Measurements from ENCODE around the gene STK32B. TPM values are rescaled to one million over a fixed set of nuclear protein-coding genes. Genes with fewer than 3 reads are reported as not detected.

STK32B gene
- polyA plus RNA-seq, 1 of the 3 experiments (the other 2 are of a cell fraction) = 0.20 TPM

DNA sequence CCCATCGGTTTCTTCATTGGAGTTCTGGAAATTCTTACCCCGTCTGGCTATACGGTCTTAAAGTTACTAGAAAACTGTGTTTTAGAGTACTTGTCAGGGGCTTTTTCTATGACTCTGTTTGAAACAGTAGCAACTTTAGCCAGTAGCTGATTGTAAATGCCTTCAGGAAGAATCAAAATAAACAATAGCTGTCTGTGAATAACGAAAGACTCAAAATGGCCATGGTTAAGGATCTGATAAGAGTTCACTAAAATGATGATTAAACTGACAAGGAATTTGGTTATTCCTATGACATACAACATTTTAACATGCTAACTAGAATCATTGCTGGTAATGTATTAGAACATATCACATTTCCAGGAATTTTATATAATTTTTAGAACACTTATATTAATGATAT lies 466.1 kb downstream of the STK32B start:
- no peak for DNase-seq
- Histone ChIP-seq H3K4me3 (ENCODE audit: low read depth in 2 of 2, low read length in 1 of 2) (no peak overlapping the region), H3K27ac (ENCODE audit: low read depth in 2 of 2, low read length in 1 of 2) (no peak overlapping the region), H3K36me3 (replicated peaks in 1 of 2; ENCODE audit: control insufficient read depth in 1 of 2, insufficient read depth in 2 of 2, low read length in 1 of 2) (no peaks in the 10 kb centered on the region), H3K9me2 (no peaks in the 10 kb centered on the region), H3F3A (replicated peaks; ENCODE audit: insufficient read depth) (no peaks in the 10 kb centered on the region), H3K9ac (no peak overlapping the region), H2AFZ (ENCODE audit: low read depth) (no peak overlapping the region), H4K20me1 (ENCODE audit: insufficient read depth) (no peaks in the 10 kb centered on the region), H3K4me1 (ENCODE audit: control insufficient read depth in 1 of 2, insufficient read depth in 2 of 2, low read depth in 1 of 2, low read length in 1 of 2) (no peaks in the 10 kb centered on the region), H3K79me2 (ENCODE audit: insufficient read depth) (no peaks in the 10 kb centered on the region), H3K27me3 (ENCODE audit: insufficient read depth) (no peaks in the 10 kb centered on the region), H3K4me2 (no peak overlapping the region), H3K9me3 (no peaks in the 10 kb centered on the region)
- ChIA-PET CTCF (no interaction called here), POLR2A (no interaction called here)
- WGBS (ENCODE audit: low lambda C conversion rate) = 46% methylated on average over 4 of the region's 4 CpGs
- TF ChIP-seq GABPA (IDR thresholded peaks at IDR 0.05; ENCODE audit: low read depth) = no peak
- TF ChIP-seq RAD21 (IDR thresholded peaks at IDR 0.05; ENCODE audit: low read length) = no peak
- no peak for TF ChIP-seq TAF1 (IDR thresholded peaks at IDR 0.05; ENCODE audit: borderline replicate concordance, low read depth, low read length)
- no peak for TF ChIP-seq RXRA (IDR thresholded peaks at IDR 0.05; ENCODE audit: borderline replicate concordance, low read depth)
- TF ChIP-seq MXI1 (IDR thresholded peaks at IDR 0.05; ENCODE audit: low read depth, low read length) = no peak
- TF ChIP-seq SIN3A (IDR thresholded peaks at IDR 0.05; ENCODE audit: borderline replicate concordance, low read depth, low read length) = no peak
- no peak for TF ChIP-seq TCF12 (IDR thresholded peaks at IDR 0.05)
- TF ChIP-seq EZH2phosphoT487 (IDR thresholded peaks at IDR 0.05; ENCODE audit: borderline replicate concordance, low read depth) = no peak

DNA sequence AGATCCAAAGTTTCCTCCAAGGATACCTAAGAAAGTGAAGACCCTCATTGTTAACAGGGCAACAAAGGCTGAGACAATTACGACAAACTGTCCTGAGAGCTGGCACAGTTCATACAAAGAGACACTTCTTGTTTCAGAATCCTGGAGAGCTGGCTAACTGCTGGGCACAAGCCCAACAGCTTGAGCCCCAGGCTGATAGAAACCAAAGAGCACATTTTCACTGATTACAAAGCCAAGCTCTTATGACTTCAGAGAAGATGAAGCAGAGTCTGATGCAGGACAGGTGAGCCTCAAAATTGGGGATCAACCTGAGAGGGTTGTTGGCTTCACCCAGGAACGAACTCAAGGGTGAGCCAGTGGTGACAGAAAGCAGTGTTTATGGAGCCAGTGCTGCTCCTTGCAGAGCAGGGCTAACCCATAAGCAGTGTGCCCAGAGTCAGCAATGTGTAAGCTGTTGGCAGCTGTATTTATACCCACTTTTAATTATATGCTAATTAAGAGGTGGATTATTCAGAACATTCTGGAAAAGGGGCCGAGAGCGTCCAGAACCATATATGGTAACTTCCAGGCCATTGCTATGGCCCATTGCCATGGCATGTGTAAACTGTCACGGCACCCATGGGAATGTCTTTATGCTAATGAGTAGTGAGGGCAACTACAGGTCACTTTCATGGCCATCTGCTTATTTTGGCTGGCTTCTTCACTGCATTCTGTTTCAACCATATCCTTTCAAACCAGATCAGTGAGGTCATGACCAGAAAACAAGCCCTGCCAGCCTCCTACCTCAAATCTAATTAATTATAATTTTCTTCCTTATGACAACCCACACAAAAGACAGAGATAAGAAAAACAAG lies 473.4 kb downstream of the STK32B start:
- no peak overlapping the region for H2AFZ ChIP-seq (ENCODE audit: low read depth)
- H3K9ac ChIP-seq = no peak overlapping the region
- H3F3A ChIP-seq (replicated peaks; ENCODE audit: insufficient read depth) = no peaks in the 10 kb centered on the region
- peaks cover 0 to 30% of the 10 kb centered on the region in 2 experiments; a peak in 1 of 4 replicates for H3K4me1 ChIP-seq (ENCODE audit: control insufficient read depth in 1 of 2, insufficient read depth in 2 of 2, low read depth in 1 of 2, low read length in 1 of 2)
- H3K9me3 ChIP-seq = no peaks in the 10 kb centered on the region
- POLR2A ChIA-PET = no interaction called here
- 7% methylated on average over 5 of the region's 5 CpGs for WGBS (ENCODE audit: low lambda C conversion rate)
- H3K27ac ChIP-seq (ENCODE audit: low read depth in 2 of 2, low read length in 1 of 2) = peak overlapping the region in 1 of 2 experiments; percentile 83; a peak in 1 of 4 replicates
- H3K79me2 ChIP-seq (ENCODE audit: insufficient read depth) = no peaks in the 10 kb centered on the region
- H3K4me3 ChIP-seq (ENCODE audit: low read depth in 2 of 2, low read length in 1 of 2) = no peak overlapping the region
- H3K9me2 ChIP-seq = no peaks in the 10 kb centered on the region
- peak; percentile 32 for DNase-seq
- no peaks in the 10 kb centered on the region for H3K36me3 ChIP-seq (replicated peaks in 1 of 2; ENCODE audit: control insufficient read depth in 1 of 2, insufficient read depth in 2 of 2, low read length in 1 of 2)
- H4K20me1 ChIP-seq (ENCODE audit: insufficient read depth) = no peaks in the 10 kb centered on the region
- H3K27me3 ChIP-seq (ENCODE audit: insufficient read depth) = no peaks in the 10 kb centered on the region
- CTCF ChIA-PET = no interaction called here
- H3K4me2 ChIP-seq = no peak overlapping the region
- TF ChIP-seq, protein P1, sequence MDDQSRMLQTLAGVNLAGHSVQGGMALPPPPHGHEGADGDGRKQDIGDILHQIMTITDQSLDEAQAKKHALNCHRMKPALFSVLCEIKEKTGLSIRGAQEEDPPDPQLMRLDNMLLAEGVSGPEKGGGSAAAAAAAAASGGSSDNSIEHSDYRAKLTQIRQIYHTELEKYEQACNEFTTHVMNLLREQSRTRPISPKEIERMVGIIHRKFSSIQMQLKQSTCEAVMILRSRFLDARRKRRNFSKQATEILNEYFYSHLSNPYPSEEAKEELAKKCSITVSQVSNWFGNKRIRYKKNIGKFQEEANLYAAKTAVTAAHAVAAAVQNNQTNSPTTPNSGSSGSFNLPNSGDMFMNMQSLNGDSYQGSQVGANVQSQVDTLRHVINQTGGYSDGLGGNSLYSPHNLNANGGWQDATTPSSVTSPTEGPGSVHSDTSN (IDR thresholded peaks at IDR 0.05) = no peak
- TF ChIP-seq YY1 (IDR thresholded peaks at IDR 0.05; ENCODE audit: low read depth) (no peak), FOXJ3 (CRISPR knock-in tag; IDR thresholded peaks at IDR 0.05) (no peak), RXRA (IDR thresholded peaks at IDR 0.05; ENCODE audit: borderline replicate concordance, low read depth) (no peak), EP300 (IDR thresholded peaks at IDR 0.05; ENCODE audit: borderline replicate concordance in 1 of 2, low read depth in 1 of 2, low read length in 1 of 2) (peak in 1 of 2 experiments; percentile 77; a peak in 1 of 4 replicates), RCOR1 (IDR thresholded peaks at IDR 0.05; ENCODE audit: low read length) (peak; percentile 58; the same call in 1 of the 2 replicates), TAF1 (IDR thresholded peaks at IDR 0.05; ENCODE audit: borderline replicate concordance, low read depth, low read length) (no peak), NRF1 (IDR thresholded peaks at IDR 0.05; ENCODE audit: low read depth, low read length) (no peak), CHD2 (IDR thresholded peaks at IDR 0.05; ENCODE audit: low read length, partially characterized antibody) (no peak), RFX5 (IDR thresholded peaks at IDR 0.05; ENCODE audit: low read length) (no peak), GATA2 (CRISPR knock-in tag; IDR thresholded peaks at IDR 0.05) (peak; percentile 33; the same call in 1 of the 2 replicates), RAD21 (IDR thresholded peaks at IDR 0.05; ENCODE audit: low read length) (peak; percentile 5; the same call in 1 of the 2 replicates), TCF12 (IDR thresholded peaks at IDR 0.05) (no peak), FOXM1 (IDR thresholded peaks at IDR 0.05; ENCODE audit: low read depth) (no peak), SMC3 (IDR thresholded peaks at IDR 0.05; ENCODE audit: low read depth, low read length) (no peak)
- TF ChIP-seq, protein P2, sequence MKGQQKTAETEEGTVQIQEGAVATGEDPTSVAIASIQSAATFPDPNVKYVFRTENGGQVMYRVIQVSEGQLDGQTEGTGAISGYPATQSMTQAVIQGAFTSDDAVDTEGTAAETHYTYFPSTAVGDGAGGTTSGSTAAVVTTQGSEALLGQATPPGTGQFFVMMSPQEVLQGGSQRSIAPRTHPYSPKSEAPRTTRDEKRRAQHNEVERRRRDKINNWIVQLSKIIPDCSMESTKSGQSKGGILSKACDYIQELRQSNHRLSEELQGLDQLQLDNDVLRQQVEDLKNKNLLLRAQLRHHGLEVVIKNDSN (IDR thresholded peaks at IDR 0.05; ENCODE audit: borderline replicate concordance, low read depth) = no peak
- TF ChIP-seq, protein P3, sequence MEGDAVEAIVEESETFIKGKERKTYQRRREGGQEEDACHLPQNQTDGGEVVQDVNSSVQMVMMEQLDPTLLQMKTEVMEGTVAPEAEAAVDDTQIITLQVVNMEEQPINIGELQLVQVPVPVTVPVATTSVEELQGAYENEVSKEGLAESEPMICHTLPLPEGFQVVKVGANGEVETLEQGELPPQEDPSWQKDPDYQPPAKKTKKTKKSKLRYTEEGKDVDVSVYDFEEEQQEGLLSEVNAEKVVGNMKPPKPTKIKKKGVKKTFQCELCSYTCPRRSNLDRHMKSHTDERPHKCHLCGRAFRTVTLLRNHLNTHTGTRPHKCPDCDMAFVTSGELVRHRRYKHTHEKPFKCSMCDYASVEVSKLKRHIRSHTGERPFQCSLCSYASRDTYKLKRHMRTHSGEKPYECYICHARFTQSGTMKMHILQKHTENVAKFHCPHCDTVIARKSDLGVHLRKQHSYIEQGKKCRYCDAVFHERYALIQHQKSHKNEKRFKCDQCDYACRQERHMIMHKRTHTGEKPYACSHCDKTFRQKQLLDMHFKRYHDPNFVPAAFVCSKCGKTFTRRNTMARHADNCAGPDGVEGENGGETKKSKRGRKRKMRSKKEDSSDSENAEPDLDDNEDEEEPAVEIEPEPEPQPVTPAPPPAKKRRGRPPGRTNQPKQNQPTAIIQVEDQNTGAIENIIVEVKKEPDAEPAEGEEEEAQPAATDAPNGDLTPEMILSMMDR (IDR thresholded peaks at IDR 0.05) = no peak
- TF ChIP-seq, protein P4, sequence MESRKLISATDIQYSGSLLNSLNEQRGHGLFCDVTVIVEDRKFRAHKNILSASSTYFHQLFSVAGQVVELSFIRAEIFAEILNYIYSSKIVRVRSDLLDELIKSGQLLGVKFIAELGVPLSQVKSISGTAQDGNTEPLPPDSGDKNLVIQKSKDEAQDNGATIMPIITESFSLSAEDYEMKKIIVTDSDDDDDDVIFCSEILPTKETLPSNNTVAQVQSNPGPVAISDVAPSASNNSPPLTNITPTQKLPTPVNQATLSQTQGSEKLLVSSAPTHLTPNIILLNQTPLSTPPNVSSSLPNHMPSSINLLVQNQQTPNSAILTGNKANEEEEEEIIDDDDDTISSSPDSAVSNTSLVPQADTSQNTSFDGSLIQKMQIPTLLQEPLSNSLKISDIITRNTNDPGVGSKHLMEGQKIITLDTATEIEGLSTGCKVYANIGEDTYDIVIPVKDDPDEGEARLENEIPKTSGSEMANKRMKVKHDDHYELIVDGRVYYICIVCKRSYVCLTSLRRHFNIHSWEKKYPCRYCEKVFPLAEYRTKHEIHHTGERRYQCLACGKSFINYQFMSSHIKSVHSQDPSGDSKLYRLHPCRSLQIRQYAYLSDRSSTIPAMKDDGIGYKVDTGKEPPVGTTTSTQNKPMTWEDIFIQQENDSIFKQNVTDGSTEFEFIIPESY (IDR thresholded peaks at IDR 0.05; ENCODE audit: borderline replicate concordance, low read depth) = no peak

Measured in SK-N-SH (cell line).